ENCODE results near the gene UBE2G2. TPM values are rescaled to one million over a fixed set of nuclear protein-coding genes. Genes with fewer than 3 reads are reported as not detected.

UBE2G2 gene
- total and polyA plus RNA-seq, 2 donors (not counting 1 experiment from before 2014, with no cell fraction given), result 49.7 to 61.9 TPM

DNA sequence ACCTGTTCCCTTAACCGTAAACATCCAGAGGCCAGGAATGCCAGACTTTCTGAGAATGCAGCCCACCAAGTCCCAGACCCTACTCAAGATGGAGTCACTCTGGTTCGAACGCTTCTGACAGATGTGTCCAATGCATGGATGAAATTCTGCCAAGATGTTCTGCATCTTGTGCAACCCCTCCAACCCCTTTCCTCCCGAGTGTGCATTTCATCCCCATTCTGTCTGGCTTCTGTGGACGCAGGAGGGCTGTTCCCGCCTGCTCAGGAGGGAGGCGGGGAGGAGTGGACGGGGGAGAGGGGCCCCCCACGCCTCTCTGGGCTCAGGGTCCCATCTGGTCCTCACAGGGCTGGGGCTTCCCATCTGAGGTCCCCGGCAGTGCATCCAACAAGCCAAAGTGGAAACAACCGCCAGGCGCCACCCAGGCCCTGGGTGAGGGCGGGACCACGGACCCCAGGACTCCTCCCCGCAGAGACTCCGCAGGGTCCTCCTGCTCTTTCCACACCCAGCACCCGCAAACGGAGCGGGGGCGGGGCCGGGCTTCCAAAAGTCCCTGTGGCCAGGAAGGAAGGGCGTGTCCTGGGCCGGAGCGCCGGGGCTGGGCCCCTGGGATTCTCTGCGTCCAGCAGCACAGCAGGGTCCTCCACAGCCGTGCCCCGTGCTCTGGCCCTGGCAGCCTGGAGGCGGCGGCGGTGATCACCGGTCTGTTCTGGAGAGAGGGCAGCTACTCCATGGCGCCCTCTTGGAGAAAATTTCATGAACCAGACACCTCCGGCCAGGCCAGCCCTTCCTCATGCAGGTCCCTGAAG is 44.0 kb upstream of the UBE2G2 start:
- H3K9me3 ChIP-seq (ENCODE audit: control insufficient read depth, insufficient read depth, low read depth, low read length), result no peaks in the 10 kb centered on the region
- no peak overlapping the region for H3K27ac ChIP-seq (ENCODE audit: insufficient read depth, low read length)
- H3K4me3 ChIP-seq (replicated peaks in 1 of 4; ENCODE audit: control extremely low read depth in 1 of 4, insufficient read depth in 1 of 4, low read depth in 3 of 4, low read length in 4 of 4), result peak overlapping the region; percentile 6 to 56 (median 34)
- peak overlapping the region; percentile 23 for H3K9ac ChIP-seq (ENCODE audit: insufficient read depth, low read length)
- no peak overlapping the region for H2AFZ ChIP-seq (ENCODE audit: low read length)
- peak overlapping the region; percentile 81 for H3K4me2 ChIP-seq (ENCODE audit: extremely low read depth, insufficient read depth, low read length)
- H3K27me3 ChIP-seq (ENCODE audit: control insufficient read depth, insufficient read depth, low read length), result peaks cover 3% of the 10 kb centered on the region
- no peaks in the 10 kb centered on the region for H4K20me1 ChIP-seq (ENCODE audit: control insufficient read depth, extremely low read depth, insufficient read depth, low read length)
- H3K79me2 ChIP-seq (ENCODE audit: control insufficient read depth, insufficient read depth, low read length), result no peaks in the 10 kb centered on the region
- H3K4me1 ChIP-seq (ENCODE audit: control insufficient read depth, extremely low read depth, insufficient read depth, low read length), result peaks cover 13% of the 10 kb centered on the region
- H3K36me3 ChIP-seq (ENCODE audit: control insufficient read depth, insufficient read depth, low read length), result peaks cover 15% of the 10 kb centered on the region
- no peak for TF ChIP-seq EZH2 (IDR thresholded peaks at IDR 0.05; ENCODE audit: low read length, missing control alignments)
- TF ChIP-seq, protein P1, sequence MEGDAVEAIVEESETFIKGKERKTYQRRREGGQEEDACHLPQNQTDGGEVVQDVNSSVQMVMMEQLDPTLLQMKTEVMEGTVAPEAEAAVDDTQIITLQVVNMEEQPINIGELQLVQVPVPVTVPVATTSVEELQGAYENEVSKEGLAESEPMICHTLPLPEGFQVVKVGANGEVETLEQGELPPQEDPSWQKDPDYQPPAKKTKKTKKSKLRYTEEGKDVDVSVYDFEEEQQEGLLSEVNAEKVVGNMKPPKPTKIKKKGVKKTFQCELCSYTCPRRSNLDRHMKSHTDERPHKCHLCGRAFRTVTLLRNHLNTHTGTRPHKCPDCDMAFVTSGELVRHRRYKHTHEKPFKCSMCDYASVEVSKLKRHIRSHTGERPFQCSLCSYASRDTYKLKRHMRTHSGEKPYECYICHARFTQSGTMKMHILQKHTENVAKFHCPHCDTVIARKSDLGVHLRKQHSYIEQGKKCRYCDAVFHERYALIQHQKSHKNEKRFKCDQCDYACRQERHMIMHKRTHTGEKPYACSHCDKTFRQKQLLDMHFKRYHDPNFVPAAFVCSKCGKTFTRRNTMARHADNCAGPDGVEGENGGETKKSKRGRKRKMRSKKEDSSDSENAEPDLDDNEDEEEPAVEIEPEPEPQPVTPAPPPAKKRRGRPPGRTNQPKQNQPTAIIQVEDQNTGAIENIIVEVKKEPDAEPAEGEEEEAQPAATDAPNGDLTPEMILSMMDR (conservative IDR thresholded peaks at IDR 0.05 in 1 of 2, IDR thresholded peaks at IDR 0.05 in 1 of 2; ENCODE audit: low read depth in 1 of 2, low read length in 2 of 2), result peak; percentile 20 to 43
- peak; percentile 46 to 53 for DNase-seq (ENCODE audit: low read depth in 2 of 2)

DNA sequence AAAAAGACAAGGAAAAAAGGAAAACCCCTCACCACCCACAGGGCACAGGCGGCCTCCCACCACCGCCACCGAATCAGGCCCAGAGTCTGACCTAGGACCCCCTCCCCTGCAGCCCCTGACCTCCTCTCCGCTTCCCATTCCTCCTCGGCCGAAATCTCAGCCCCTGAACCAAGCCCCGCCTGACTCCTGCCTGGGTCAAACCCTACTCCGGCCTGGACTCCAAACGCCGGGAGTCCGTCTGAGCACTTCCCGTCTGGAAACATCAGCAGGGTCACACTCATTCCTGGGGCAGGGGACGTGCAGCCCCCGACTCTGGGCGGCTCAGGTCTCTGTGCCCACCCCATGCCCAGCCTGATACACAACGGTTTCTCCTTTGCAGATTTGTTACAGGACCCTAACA is 42.6 kb upstream of the UBE2G2 start:
- Histone ChIP-seq H4K20me1 (ENCODE audit: control insufficient read depth, extremely low read depth, insufficient read depth, low read length) (no peaks in the 10 kb centered on the region), H2AFZ (ENCODE audit: low read length) (no peak overlapping the region), H3K27ac (ENCODE audit: insufficient read depth, low read length) (no peak overlapping the region), H3K36me3 (ENCODE audit: control insufficient read depth, insufficient read depth, low read length) (peaks cover 5% of the 10 kb centered on the region), H3K4me2 (ENCODE audit: extremely low read depth, insufficient read depth, low read length) (no peak overlapping the region), H3K9me3 (ENCODE audit: control insufficient read depth, insufficient read depth, low read depth, low read length) (no peaks in the 10 kb centered on the region), H3K4me3 (replicated peaks in 1 of 4; ENCODE audit: control extremely low read depth in 1 of 4, insufficient read depth in 1 of 4, low read depth in 3 of 4, low read length in 4 of 4) (no peak overlapping the region), H3K79me2 (ENCODE audit: control insufficient read depth, insufficient read depth, low read length) (no peaks in the 10 kb centered on the region), H3K9ac (ENCODE audit: insufficient read depth, low read length) (no peak overlapping the region), H3K27me3 (ENCODE audit: control insufficient read depth, insufficient read depth, low read length) (peaks cover 3% of the 10 kb centered on the region), H3K4me1 (ENCODE audit: control insufficient read depth, extremely low read depth, insufficient read depth, low read length) (peaks cover 13% of the 10 kb centered on the region)
- TF ChIP-seq, protein P1 (conservative IDR thresholded peaks at IDR 0.05 in 1 of 2, IDR thresholded peaks at IDR 0.05 in 1 of 2; ENCODE audit: low read depth in 1 of 2, low read length in 2 of 2), result no peak
- TF ChIP-seq EZH2 (IDR thresholded peaks at IDR 0.05; ENCODE audit: low read length, missing control alignments), result no peak
- no peak for DNase-seq (ENCODE audit: low read depth in 2 of 2)

DNA sequence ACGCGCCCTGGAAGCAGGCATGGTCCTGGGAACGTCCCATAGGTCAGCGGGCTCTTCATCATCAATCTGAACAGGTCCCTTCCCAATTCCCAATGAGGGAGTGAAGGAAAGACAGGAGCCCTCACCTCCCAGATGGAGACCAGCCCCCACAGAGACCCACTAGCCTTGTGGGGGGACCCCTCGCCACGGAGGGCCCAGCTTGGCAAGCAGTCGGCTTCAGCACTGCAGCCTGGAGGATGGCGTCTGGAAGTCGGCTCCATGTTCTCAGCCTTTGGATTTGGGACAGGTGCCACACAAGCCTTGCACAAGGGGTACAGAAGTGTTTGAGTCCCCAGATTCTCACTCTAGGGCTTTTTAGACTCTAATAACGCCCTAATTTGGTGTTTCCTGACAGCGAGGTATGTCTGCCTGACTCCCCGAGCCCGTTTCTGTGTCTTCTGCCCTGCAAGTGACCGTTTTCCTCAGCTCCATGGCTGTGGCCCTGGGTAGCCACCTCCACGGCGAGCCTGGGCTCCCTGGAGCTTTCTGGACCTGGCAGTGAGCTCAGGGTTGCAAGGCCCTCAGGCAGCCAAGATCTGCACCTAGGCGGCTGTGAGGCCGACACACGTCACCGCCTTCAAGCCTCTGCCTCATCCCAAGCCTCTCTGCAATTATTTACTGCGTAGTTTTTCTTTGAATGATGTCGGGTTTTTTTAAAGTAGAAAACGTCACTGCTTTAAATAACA is 41.3 kb upstream of the UBE2G2 start:
- no peaks in the 10 kb centered on the region for H3K79me2 ChIP-seq (ENCODE audit: control insufficient read depth, insufficient read depth, low read length)
- H3K4me1 ChIP-seq (ENCODE audit: control insufficient read depth, extremely low read depth, insufficient read depth, low read length), result peaks cover 13% of the 10 kb centered on the region
- H3K27ac ChIP-seq (ENCODE audit: insufficient read depth, low read length), result no peak overlapping the region
- H3K27me3 ChIP-seq (ENCODE audit: control insufficient read depth, insufficient read depth, low read length), result peaks cover 3% of the 10 kb centered on the region
- H3K9ac ChIP-seq (ENCODE audit: insufficient read depth, low read length), result no peak overlapping the region
- H4K20me1 ChIP-seq (ENCODE audit: control insufficient read depth, extremely low read depth, insufficient read depth, low read length), result no peaks in the 10 kb centered on the region
- no peak overlapping the region for H3K4me3 ChIP-seq (replicated peaks in 1 of 4; ENCODE audit: control extremely low read depth in 1 of 4, insufficient read depth in 1 of 4, low read depth in 3 of 4, low read length in 4 of 4)
- H3K4me2 ChIP-seq (ENCODE audit: extremely low read depth, insufficient read depth, low read length), result no peak overlapping the region
- no peak for TF ChIP-seq EZH2 (IDR thresholded peaks at IDR 0.05; ENCODE audit: low read length, missing control alignments)
- TF ChIP-seq, protein P1 (conservative IDR thresholded peaks at IDR 0.05 in 1 of 2, IDR thresholded peaks at IDR 0.05 in 1 of 2; ENCODE audit: low read depth in 1 of 2, low read length in 2 of 2), result no peak
- DNase-seq (ENCODE audit: low read depth in 2 of 2), result no peak
- no peaks in the 10 kb centered on the region for H3K9me3 ChIP-seq (ENCODE audit: control insufficient read depth, insufficient read depth, low read depth, low read length)
- H2AFZ ChIP-seq (ENCODE audit: low read length), result no peak overlapping the region
- no peaks in the 10 kb centered on the region for H3K36me3 ChIP-seq (ENCODE audit: control insufficient read depth, insufficient read depth, low read length)

All from fibroblast of lung (primary cell).